ENCODE measurements around the gene XPO4.

Gene XPO4

GRCh38 chr13:20772401-20773131 lies 130.0 kb downstream of the XPO4 start:
- Histone ChIP-seq H3K4me1 (ENCODE audit: control insufficient read depth, low read length) (peaks cover 26% of the 10 kb centered on the region), H3K36me3 (ENCODE audit: control insufficient read depth, low read length) (peaks cover 46% of the 10 kb centered on the region), H3K4me2 (ENCODE audit: low read length) (peak overlapping the region; percentile 88), H3K27me3 (ENCODE audit: control insufficient read depth, low read length) (no peaks in the 10 kb centered on the region), H3K27ac (ENCODE audit: low read depth, low read length) (peak overlapping the region; percentile 88), H3K9me2 (replicated peaks; ENCODE audit: control insufficient read depth, low read length) (no peaks in the 10 kb centered on the region), H3K9me3 (ENCODE audit: control insufficient read depth, insufficient read depth, low read length) (peaks cover 8% of the 10 kb centered on the region; the same call in 1 of the 2 replicates), H3K79me2 (ENCODE audit: control insufficient read depth, low read length) (peaks cover 39% of the 10 kb centered on the region), H4K20me1 (ENCODE audit: control insufficient read depth, insufficient read depth, low read depth, low read length) (no peaks in the 10 kb centered on the region), H3F3A (ENCODE audit: control insufficient read depth, insufficient read depth) (peaks cover 27% of the 10 kb centered on the region), H3K4me3 (ENCODE audit: low read length) (peak overlapping the region; percentile 87)
- TF ChIP-seq EZH2phosphoT487 (IDR thresholded peaks at IDR 0.05; ENCODE audit: borderline replicate concordance, low read length): no peak
- TF ChIP-seq, protein P1, sequence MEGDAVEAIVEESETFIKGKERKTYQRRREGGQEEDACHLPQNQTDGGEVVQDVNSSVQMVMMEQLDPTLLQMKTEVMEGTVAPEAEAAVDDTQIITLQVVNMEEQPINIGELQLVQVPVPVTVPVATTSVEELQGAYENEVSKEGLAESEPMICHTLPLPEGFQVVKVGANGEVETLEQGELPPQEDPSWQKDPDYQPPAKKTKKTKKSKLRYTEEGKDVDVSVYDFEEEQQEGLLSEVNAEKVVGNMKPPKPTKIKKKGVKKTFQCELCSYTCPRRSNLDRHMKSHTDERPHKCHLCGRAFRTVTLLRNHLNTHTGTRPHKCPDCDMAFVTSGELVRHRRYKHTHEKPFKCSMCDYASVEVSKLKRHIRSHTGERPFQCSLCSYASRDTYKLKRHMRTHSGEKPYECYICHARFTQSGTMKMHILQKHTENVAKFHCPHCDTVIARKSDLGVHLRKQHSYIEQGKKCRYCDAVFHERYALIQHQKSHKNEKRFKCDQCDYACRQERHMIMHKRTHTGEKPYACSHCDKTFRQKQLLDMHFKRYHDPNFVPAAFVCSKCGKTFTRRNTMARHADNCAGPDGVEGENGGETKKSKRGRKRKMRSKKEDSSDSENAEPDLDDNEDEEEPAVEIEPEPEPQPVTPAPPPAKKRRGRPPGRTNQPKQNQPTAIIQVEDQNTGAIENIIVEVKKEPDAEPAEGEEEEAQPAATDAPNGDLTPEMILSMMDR (IDR thresholded peaks at IDR 0.05; ENCODE audit: low read depth, low read length, poor library complexity, severe bottlenecking): no peak

DNA sequence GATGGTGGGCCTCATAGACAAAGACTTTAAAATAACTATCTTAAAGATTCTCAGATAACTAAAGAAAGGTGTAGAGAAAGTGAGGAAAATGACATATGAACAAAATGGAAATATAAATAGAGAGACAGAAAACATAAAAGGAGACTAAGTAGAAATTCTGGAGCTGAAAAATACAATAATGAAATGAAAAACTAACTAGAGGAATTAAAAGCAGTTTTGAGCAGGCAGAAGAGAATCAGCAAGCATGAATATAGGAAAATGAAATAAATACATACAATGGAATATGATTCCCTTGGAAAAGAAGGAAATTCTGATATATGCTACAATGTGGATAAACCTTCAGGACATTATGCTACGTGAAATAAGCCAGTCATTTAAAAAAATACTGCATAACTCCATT lies 132.7 kb downstream of the XPO4 start:
- Histone ChIP-seq H3K79me2 (ENCODE audit: control insufficient read depth, low read length) (peaks cover 39% of the 10 kb centered on the region), H3K4me1 (ENCODE audit: control insufficient read depth, low read length) (peaks cover 25% of the 10 kb centered on the region), H3F3A (ENCODE audit: control insufficient read depth, insufficient read depth) (peaks cover 12% of the 10 kb centered on the region), H3K4me2 (ENCODE audit: low read length) (no peak overlapping the region; the same call in 1 of the 2 replicates), H4K20me1 (ENCODE audit: control insufficient read depth, insufficient read depth, low read depth, low read length) (no peaks in the 10 kb centered on the region), H3K36me3 (ENCODE audit: control insufficient read depth, low read length) (peaks cover 40% of the 10 kb centered on the region), H3K27ac (ENCODE audit: low read depth, low read length) (no peak overlapping the region), H3K4me3 (ENCODE audit: low read length) (no peak overlapping the region), H3K9me3 (ENCODE audit: control insufficient read depth, insufficient read depth, low read length) (peaks cover 8% of the 10 kb centered on the region; the same call in 1 of the 2 replicates), H3K9me2 (replicated peaks; ENCODE audit: control insufficient read depth, low read length) (no peaks in the 10 kb centered on the region), H3K27me3 (ENCODE audit: control insufficient read depth, low read length) (no peaks in the 10 kb centered on the region)
- TF ChIP-seq, protein P1 (IDR thresholded peaks at IDR 0.05; ENCODE audit: low read depth, low read length, poor library complexity, severe bottlenecking): no peak
- no peak for TF ChIP-seq EZH2phosphoT487 (IDR thresholded peaks at IDR 0.05; ENCODE audit: borderline replicate concordance, low read length)

GRCh38 chr13:20769091-20769490 lies 133.5 kb downstream of the XPO4 start:
- Histone ChIP-seq H3K4me1 (ENCODE audit: control insufficient read depth, low read length) (peaks cover 18% of the 10 kb centered on the region), H3K9me2 (replicated peaks; ENCODE audit: control insufficient read depth, low read length) (no peaks in the 10 kb centered on the region), H4K20me1 (ENCODE audit: control insufficient read depth, insufficient read depth, low read depth, low read length) (no peaks in the 10 kb centered on the region), H3K4me3 (ENCODE audit: low read length) (no peak overlapping the region), H3K79me2 (ENCODE audit: control insufficient read depth, low read length) (peaks cover 39% of the 10 kb centered on the region), H3K36me3 (ENCODE audit: control insufficient read depth, low read length) (peaks cover 40% of the 10 kb centered on the region), H3K27me3 (ENCODE audit: control insufficient read depth, low read length) (no peaks in the 10 kb centered on the region), H3F3A (ENCODE audit: control insufficient read depth, insufficient read depth) (0 out of 2 replicates have a peak, but pooled peaks cover 9% of the 10 kb centered on the region), H3K4me2 (ENCODE audit: low read length) (no peak overlapping the region), H3K9me3 (ENCODE audit: control insufficient read depth, insufficient read depth, low read length) (peaks cover 8% of the 10 kb centered on the region; the same call in 1 of the 2 replicates), H3K27ac (ENCODE audit: low read depth, low read length) (no peak overlapping the region)
- no peak for TF ChIP-seq EZH2phosphoT487 (IDR thresholded peaks at IDR 0.05; ENCODE audit: borderline replicate concordance, low read length)
- TF ChIP-seq, protein P1 (IDR thresholded peaks at IDR 0.05; ENCODE audit: low read depth, low read length, poor library complexity, severe bottlenecking): no peak

Measured in DOHH2 (cell line).